Stimulated activated CD4-positive, alpha-beta T cell treated with anti-CD3 and anti-CD28 coated beads, Interleukin-15, amount 100 ng/mL, for 24 hours (primary cell): Measurements from ENCODE around the gene CAMTA2.
"Not testable (repeated sequence)": the region's sequence is repeated elsewhere in the genome, so short reads cannot be mapped to it uniquely, and the experiment has no call there.

Experiments used
- DNase-seq: peaks from one replicate; pipeline ENCODE4 v3.0.0-alpha.2; 2020

Gene CAMTA2

DNA sequence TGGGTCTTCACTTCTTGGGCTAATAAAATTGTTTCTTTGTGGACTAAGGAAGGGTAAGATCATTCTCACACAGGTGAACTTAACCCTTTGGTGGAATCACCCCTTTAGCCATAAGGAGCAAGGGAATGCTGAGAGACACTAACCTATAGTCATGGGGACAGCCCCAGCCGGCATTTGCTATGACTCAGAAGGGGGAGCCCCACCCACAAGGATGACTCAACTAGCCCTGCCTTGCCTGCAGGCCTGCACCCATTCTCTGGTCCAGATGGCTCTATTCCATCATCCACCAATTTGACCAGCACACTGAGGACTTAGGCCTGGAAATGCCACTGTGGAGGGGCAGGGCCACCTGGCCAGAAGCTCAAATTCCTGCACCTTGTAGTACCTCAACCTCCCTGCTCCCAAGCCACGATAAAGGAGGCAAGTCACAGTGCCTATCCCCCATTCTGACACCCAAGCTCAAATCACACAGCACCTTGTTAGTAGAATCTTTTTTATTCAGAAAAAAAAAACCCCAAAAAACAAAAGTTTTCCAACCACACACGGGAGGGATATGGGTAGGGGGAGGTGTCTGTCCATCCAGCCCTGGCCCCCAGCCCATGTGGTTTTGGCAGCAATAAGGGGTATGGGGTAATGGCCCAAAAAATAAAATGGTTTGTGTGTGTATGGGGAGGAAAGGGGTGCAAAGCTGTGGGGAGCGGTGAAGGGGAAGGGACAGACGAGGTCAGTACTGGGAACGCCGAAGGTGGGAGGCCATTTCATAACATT lies 42.1 kb downstream of the CAMTA2 start:
- DNase-seq, result peak; percentile 92

DNA sequence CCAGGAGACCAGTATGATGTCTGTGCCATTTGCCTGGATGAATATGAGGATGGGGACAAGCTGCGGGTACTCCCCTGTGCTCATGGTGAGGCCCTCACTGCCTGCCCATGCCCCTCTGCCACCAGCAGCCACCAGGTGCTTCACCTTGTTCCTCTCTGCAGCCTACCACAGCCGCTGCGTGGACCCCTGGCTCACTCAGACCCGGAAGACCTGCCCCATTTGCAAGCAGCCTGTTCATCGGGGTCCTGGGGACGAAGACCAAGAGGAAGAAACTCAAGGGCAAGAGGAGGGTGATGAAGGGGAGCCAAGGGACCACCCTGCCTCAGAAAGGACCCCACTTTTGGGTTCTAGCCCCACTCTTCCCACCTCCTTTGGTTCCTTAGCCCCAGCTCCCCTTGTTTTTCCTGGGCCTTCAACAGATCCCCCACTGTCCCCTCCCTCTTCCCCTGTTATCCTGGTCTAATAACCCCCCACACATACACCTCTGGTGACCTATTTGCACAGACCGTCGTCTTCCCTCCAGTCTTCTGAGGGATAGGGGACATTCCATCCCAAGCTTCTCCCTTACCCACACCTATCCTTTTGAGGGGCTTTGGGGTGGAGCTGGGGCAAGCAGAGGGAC lies 42.8 kb downstream of the CAMTA2 start:
- peak; percentile 62 for DNase-seq

DNA sequence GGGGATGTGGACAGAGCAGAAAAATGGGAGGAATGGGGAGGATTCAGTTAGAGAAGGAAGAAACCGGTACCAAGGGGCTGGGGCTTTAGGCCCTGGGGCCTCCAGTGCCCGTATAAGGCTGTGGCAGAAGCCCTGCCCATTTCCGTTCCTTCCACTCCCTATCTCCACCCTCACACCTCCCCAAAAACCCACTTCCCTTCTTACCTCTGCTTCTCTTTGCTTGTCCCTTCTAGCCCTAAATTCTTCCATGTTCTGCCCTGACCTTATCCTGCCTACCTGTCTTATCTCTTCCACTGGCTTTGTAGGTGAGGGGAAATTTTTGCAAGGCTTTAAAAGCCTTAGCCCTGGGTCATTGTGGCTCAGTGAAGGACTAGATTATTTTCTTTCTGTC lies 43.3 kb downstream of the CAMTA2 start:
- DNase-seq, result peak; percentile 75

DNA sequence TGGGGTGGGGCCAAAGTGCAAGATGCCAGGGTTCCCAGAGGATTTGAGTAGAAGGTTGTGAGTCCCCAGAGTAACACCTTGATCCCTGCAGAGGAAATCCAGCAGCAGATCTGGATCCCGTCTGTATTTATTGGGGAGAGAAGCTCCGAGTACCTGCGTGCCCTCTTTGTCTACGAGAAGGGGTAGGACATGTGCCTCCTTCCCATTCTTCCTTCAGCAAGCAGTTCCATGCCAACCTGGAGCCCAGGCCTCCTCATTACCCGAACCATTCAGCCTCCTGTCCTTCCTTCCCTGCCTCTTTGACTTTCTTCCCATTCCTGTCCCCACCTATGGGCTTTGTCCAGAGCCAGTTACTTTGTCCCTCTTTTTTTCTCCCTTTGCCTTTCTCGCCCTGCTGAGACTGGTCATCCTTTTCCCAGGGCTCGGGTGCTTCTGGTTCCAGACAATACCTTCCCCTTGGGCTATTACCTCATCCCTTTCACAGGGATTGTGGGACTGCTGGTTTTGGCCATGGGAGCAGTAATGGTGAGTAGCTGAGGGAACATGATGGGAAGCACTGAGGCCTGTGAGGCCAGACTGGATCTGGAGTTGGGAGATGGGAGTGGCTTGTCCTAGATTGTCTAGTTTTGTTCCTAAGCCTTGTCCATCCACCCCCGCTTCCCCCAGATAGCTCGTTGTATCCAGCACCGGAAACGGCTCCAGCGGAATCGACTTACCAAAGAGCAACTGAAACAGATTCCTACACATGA lies 44.5 kb downstream of the CAMTA2 start:
- DNase-seq, result no peak

DNA sequence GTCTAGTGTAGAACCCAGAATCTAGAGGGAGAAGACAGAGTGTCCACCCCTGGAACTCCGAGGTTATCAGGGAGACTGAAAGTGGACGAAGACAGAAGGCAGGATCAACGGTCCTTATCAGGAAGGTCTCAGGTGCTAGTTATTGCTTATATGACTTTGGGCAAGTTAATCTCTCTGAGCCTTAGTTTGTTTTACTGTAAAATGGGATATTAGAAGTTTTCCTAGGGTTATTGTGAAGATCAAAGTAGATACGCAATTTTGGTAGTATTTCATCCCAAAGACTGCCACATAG lies 46.2 kb downstream of the CAMTA2 start:
- DNase-seq, result no peak

DNA sequence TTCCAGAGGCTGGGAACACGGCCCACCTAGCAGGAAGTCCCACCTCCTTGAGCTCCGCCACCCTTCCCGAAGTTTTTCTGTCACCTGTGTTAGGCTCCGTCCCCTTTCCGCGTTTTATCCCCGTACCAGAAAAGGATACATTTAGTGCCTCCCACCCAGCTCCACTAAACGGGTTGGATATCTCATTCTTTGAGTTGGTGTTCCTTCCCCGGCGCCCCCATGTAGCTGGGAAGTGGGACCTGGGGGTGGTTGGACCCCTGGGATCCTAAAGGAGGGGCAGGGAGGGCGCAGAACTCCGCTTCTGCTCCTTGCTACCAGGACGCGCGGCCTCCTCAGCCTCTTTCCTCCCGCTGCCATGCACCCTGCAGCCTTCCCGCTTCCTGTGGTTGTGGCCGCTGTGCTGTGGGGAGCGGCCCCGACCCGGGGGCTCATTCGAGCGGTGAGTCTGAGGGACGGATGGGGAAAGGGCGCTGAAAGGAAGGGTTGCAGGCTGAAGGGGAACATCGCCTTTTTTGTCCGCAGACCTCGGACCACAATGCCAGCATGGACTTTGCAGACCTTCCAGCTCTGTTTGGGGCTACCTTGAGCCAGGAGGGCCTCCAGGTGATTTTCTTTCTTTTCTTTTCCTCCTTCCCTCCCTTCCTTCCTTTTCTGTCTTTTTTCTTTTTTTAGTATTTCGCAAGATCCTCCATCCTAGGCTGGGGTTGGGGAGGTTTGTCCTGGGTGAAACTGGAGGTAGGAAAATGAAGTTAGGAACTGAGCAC lies 46.7 kb downstream of the CAMTA2 start:
- peak; percentile 64 for DNase-seq

DNA sequence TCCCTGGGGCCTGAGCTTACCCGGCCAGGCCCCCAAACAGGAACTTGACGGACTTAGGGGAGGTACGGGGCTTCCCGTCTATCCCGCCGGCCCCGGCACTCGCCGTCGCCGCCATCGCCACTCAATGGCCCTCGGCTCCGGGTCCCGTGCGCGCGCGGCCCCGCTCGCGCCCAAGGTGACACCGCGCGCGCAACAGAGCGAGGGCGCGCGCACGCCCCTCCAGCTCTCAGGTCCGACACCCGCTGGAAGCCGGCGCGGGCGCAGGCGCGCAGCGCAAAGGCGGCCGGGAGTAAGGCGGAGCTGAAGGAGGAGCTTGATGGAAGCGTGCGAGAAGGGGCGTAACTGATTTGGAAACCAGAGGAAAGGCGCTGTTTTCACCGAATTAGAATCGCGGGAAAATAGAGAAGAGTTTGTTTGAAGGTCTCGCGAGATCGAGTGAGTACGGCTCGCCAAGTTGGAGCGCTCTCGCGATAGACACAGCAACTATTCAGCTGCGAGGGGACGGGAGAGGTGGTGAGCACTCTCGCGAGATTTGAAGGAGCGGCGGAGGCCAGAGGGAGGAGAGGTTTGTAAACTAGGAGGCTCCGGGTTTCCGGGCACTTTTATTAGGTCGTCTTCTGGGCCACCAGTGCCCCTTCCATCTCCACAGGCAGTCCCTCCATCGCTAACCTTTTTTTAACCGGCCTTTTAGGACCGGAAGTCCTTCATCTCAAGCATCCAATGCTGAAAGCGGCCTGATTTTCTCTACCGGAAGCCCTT lies 47.5 kb downstream of the CAMTA2 start, which contains the start of the genes RNF167 and SLC25A11:
TSS of gene RNF167 (plus strand) at position 473 of the 759 bp plus-strand sequence. CDS start 642 bp downstream, outside the sequence.
TSS of gene SLC25A11 (minus strand) at position 251 of the 759 bp plus-strand sequence. CDS start at position 115, 136 bp downstream.
- DNase-seq, result peak; percentile 96

DNA sequence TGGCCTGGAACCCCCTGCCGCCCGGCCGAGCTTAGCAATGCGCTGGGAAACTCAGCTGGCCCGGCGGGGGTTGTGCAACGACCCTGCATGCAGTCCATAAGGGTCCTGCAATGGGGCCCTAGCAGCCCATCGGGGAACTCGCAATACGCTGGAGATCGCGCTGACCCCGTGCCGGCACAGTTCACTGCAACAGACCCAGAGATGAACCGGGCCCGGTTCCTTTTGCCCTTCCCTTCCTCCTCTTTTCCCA lies 48.0 kb downstream of the CAMTA2 start:
- peak; percentile 42 for DNase-seq

DNA sequence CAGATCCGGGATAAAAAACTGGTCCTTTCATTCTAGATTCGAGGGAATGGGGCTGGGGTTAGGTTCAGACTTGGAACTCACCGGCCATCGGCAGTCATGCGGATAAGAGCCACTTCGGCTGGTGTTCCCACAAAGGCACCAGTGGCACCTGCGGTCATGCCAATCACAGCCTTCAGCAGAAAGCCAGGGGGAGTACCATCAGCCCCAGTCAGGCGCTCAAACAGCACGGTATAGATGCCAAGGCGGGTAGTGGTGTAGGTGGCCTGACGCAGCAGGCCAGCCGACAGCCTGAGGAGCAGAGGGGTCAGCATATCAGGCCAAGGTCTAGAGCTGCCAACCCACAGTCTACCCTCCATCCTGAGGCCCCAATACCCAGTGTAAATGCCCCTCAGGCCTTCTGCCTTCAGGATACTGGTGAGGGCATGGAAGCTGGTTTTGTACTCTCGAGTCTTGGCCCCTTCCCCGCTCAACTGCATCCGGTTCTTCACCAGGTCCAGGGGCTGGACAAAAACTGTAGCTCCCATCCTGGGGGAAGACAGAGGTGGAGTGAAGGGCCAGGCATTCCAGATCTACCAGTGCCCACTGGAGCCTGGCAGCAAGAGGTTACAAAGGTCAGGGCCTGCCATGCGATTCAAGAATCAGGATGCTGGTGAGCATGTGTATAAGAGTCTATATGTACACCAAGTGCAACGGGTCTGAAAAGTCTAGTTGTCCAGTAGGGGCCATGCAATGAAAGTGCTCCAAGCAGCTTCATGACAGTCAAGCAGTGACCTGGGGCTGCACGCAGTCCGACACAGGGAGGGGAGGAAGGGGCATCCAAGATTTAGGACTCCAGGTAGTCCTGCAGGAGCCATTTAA lies 48.6 kb downstream of the CAMTA2 start:
- DNase-seq, result no peak

DNA sequence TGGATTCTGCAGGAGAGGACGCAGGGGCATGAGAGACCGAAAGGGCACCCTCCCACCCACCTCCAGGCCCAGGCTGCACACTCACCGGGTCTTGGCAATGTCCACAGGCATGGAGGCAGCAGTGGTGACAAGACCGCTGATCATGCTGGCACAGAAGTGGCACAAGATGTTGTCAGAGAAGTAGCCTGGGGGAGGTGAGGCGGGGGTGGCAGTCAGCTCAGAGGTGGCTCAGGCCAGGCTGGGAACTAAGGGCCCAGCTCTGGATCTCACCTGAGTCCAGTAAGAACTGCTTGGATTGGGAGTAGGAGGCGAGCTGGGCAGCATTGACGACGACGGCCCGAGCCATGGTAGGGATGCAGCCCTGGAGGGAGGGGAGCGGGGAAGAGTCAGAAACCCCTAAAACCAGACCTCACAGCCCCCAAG lies 49.4 kb downstream of the CAMTA2 start:
- DNase-seq, result no peak

DNA sequence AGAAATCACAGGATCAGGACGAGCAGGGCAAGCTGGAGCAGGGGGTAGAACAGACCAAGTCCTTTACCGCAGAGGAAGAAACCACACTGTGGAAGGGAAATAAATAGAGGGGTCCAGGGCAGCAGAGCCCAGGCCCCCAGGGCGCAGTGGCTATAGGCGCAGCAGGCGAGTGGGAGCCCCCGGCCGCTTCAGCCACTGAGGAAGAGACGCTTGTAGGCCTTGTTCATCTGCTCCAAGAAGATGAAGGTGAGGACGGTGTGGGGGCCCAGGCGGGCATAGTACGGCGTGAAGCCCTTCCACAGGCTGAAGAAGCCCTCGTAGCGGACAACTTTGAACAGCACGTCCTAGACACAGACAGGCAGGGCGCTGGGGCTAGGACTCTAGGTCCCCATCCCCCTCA lies 49.9 kb downstream of the CAMTA2 start:
- no peak for DNase-seq

DNA sequence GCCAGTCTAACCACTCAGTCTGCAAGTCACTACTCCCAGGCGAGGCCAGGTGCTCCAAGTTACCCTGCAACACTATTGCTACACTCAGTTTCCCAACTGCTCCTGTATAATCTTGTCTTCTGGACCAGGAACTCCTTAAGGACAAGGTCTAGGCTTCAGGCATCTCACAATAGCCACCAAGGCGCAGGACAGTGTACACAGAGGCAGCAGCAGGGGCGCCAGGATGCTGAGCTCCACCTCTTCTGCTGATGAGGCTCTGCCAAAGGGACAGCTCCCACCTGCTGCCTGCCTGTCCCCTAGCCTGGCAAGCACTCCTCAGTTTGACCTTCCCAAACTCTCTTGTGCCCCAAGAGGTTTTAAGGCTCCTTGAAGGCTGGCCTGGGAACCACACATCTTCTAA lies 51.0 kb downstream of the CAMTA2 start:
- DNase-seq, result no peak

DNA sequence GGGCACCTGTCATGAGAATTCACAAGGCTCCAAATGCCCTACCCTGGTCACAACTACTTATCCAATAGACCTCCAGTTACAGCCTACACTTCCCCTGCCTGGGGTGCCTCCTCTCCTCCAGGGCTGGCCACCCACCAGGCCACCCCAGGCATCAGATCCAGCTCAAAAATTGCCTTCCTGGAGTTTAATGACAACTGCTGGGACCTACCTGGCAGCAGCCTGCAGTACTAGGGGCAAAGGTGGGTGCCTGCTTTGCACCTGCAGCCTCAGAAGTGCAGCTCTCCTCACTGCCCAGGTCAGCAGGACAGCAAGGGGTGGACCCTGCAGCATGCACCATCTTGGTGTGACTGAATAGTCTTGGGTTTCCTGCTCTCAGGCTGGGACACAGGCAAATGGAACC lies 51.8 kb downstream of the CAMTA2 start:
- DNase-seq, result no peak

DNA sequence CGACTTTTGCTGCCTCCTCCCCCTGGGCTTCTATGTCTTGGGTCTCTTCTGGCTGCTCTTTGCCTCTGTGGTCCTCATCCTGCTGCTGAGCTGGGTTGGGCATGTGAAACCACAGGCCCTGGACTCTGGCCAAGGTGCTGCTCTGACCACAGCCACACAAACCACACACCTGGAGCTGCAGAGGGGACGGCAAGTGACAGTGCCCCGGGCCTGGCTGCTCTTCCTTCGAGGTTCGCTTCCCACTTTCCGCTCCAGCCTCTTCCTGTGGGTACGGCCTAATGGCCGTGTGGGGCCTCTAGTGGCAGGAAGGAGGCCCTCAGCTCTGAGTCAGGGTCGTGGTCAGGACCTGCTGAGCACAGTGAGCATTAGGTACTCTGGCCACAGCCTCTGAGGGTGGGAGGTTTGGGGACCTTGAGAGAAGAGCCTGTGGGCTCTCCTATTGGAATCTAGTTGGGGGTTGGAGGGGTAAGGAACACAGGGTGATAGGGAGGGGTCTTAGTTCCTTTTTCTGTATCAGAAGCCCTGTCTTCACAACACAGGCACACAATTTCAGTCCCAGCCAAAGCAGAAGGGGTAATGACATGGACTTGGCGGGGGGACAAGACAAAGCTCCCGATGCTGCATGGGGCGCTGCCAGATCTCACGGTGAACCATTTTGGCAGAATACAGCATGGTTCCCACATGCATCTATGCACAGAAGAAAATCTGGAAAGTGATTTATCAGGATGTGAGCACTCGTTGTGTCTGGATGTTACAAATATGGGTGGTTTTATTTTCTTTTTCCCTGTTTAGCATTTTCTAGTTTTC lies 53.1 kb downstream of the CAMTA2 start:
- DNase-seq, result peak; percentile 36

DNA sequence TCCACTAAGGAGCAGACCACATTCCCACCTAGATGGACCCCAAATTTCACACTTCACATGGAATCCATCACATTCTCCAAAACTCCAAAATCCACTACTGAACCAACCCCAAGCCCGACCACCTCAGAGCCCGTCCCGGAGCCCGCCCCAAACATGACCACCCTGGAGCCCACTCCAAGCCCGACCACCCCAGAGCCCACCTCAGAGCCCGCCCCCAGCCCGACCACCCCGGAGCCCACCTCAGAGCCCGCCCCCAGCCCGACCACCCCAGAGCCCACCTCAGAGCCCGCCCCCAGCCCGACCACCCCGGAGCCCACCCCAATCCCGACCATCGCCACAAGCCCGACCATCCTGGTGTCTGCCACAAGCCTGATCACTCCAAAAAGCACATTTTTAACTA lies 53.8 kb downstream of the CAMTA2 start:
- DNase-seq, result no peak

DNA sequence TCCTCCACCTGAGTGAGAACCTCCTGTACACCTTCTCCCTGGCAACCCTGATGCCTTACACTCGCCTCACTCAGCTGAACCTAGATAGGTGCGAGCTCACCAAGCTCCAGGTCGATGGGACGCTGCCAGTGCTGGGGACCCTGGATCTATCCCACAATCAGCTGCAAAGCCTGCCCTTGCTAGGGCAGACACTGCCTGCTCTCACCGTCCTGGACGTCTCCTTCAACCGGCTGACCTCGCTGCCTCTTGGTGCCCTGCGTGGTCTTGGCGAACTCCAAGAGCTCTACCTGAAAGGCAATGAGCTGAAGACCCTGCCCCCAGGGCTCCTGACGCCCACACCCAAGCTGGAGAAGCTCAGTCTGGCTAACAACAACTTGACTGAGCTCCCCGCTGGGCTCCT lies 54.7 kb downstream of the CAMTA2 start:
- no peak for DNase-seq

DNA sequence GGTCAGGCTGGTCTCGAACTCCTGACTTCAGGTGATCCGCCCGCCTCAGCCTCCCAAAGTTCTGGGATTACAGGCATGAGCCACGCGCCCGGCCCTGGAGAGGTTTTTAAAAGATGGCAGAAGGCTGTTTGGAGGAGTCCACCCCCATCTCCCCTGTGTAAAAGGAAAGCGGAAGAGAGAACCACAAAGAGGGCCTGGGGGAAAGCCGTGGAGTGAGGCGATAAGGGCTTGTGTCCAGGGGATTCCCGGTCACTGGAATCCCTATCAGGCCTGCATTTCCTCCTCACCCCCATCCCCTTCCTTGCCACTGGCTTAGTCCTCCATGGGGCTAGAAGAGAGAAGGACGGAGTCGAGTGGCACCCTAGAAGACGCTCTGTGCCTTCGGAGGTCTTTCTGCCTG lies 55.5 kb downstream of the CAMTA2 start, which contains the start of gene GP1BA:
TSS of gene GP1BA (plus strand) at position 315 of the 400 bp plus-strand sequence. CDS start 328 bp downstream, outside the sequence.
- DNase-seq, result no peak

DNA sequence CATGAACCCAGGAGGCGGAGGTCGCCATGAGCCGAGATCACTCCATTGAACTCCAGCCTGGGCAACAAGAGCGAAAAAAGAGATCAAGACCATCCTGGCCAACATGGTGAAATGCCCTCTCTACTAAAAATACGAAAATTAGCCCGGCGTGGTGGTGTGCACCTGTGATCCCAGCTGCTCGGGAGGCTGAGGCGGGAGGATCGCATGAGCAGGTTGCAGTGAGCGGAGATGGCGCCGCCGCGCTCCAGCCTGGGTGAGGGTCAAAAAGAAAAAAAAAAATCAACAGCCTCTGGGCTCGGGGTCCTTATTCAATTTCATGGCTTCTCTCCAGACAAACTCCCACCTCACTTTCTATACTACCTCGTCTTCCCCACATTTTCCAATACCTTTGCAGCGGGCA lies 58.6 kb downstream of the CAMTA2 start:
- DNase-seq, result no peak

DNA sequence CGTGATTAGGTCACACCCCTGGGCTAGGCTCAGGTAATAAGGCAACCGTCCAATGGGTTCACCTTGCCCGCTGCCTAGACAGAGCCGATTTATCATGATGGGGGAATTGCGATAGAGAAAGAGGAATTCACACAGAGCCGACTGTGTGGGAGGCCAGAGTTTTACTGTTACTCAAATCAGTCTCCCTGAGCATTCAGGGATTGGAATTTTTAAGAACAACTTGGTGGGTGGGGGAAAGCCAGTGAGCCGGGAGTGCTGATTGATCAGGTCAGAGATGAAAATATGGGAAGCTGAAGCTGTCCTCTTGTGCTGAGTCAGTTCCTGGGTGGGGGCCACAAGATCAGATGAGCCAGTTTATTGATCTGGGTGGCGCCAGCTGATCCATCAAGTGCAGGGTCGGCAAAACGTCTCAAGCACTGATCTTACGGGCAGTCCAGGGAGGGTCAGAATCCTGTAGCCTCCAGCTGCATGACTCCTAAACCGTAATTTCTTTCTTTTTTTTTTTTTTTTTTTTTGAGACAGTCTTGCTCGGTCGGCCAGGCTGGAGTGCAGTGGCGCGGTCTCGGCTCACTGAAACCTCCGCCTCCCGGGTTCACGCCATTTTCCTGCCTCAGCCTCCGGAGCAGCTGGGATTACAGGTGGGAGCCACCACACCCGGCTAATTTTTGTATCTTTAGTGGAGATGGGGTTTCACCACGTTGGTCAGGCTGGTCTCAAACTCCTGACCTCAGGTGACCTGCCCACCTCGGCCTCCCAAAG lies 60.7 kb downstream of the CAMTA2 start:
- not testable (repeated sequence) for DNase-seq

DNA sequence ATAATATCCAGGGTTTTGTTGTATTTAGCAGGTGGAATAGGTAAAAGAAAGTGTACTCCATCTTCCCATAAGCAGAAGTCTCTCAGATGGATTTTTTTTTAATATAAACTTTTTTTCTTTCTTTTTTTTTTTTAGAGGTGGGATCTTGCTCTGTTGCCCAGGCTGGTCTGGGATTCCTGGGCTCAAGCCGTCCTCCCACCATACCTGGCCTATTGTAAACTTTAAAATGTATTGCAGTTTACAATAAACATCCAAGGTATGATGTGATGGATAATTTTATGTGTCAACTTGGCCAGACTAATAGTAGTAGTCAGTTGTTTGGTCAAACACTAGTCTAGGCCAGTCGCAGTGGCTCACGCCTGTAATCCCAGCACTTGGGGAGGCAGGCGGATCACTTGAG lies 66.2 kb downstream of the CAMTA2 start:
- DNase-seq, result no peak
